Calu3 (cell line): ENCODE results near the gene TTLL8. TPM values are rescaled to one million over a fixed set of nuclear protein-coding genes. Genes with fewer than 3 reads are reported as not detected.

ENCODE experiments used
- BruUV-seq: library from RNA; stranded (reverse); fragments of 400-500 nt; replicated peaks from 2 replicates; lab custom pipeline; 2021; lab: Mats Ljungman, UMichigan
- CTCF ChIA-PET: fragments of 300-600 bp; sonication (Branson Sonifier 250); formaldehyde crosslinking; loops from one replicate; lab custom pipeline; 2022; ENCODE audit warnings: antibody characterized with exemption; lab: Charles Lee
- DNase-seq: peaks from one replicate; pipeline ENCODE4 v3.0.0; 2022
- H3K27ac Mint-ChIP-seq: one replicate; pipeline ENCODE4 v1.8.0; 2022; ENCODE audit warnings: mixed read lengths; ENCODE audit not compliant: unreplicated experiment
- H3K27me3 Mint-ChIP-seq: one replicate; pipeline ENCODE4 v1.8.0; 2022; ENCODE audit warnings: mixed read lengths; ENCODE audit not compliant: unreplicated experiment
- H3K36me3 Mint-ChIP-seq: one replicate; pipeline ENCODE4 v1.8.0; 2022; ENCODE audit warnings: mild to moderate bottlenecking, moderate library complexity, mixed read lengths; ENCODE audit not compliant: insufficient read depth, unreplicated experiment
- H3K4me1 Mint-ChIP-seq: one replicate; pipeline ENCODE4 v1.8.0; 2022; ENCODE audit warnings: mild to moderate bottlenecking, low read depth, mixed read lengths; ENCODE audit not compliant: unreplicated experiment
- H3K4me3 Mint-ChIP-seq: one replicate; pipeline ENCODE4 v1.8.0; 2022; ENCODE audit warnings: mild to moderate bottlenecking, low read depth, moderate library complexity, mixed read lengths; ENCODE audit not compliant: unreplicated experiment
- H3K9me3 Mint-ChIP-seq: one replicate; pipeline ENCODE4 v1.8.0; 2022; ENCODE audit warnings: low read depth, mixed read lengths; ENCODE audit not compliant: unreplicated experiment
- CTCF ChIP-seq: fragments of 200-600 bp; IDR thresholded peaks from one replicate; pipeline ENCODE4 v1.8.0; 2022; ENCODE audit warnings: antibody characterized with exemption; ENCODE audit not compliant: unreplicated experiment
- intact Hi-C: fragments of 100-400 bp; cut with micrococcal nuclease; formaldehyde crosslinking; loops from one replicate; pipeline ENCODE4 v1.10.0; 2022; ENCODE audit not compliant: unreplicated experiment
- total RNA-seq: library from RNA; stranded (reverse); gene quantifications from 2 replicates; pipeline ENCODE4 v1.2.3, GENCODE V29; 2022

The TTLL8 gene
- total RNA-seq, 1 experiment from 2014 or later = not detected

GRCh38 chr22:50048061-50048765 lies 9.9 kb downstream of the TTLL8 start:
- peaks cover 4% of the 10 kb centered on the region for H3K9me3 Mint-ChIP-seq
- H3K27me3 Mint-ChIP-seq = peaks cover 78% of the 10 kb centered on the region
- peaks cover 5% of the 10 kb centered on the region for H3K36me3 Mint-ChIP-seq
- H3K4me3 Mint-ChIP-seq = no peak overlapping the region
- CTCF ChIA-PET = interaction anchor here (1.0 kb wide), 1 partner anchor 101 kb away, joined by 3 read pairs; no protein-coding TSS in a partner anchor
- intact Hi-C loops = no loop called here
- BruUV-seq = no TSS peak
- no peak for TF ChIP-seq CTCF
- H3K27ac Mint-ChIP-seq = no peak overlapping the region
- DNase-seq = no peak
- H3K4me1 Mint-ChIP-seq = no peaks in the 10 kb centered on the region

GRCh38 chr22:50047346-50047745 lies 10.8 kb downstream of the TTLL8 start:
- Mint-ChIP-seq H3K4me3 (no peak overlapping the region), H3K27me3 (peaks cover 78% of the 10 kb centered on the region), H3K4me1 (no peaks in the 10 kb centered on the region), H3K36me3 (peaks cover 5% of the 10 kb centered on the region), H3K9me3 (peaks cover 7% of the 10 kb centered on the region), H3K27ac (no peak overlapping the region)
- no peak for DNase-seq
- no TSS peak for BruUV-seq
- intact Hi-C loops = no loop called here
- CTCF ChIA-PET = no interaction called here
- TF ChIP-seq CTCF = no peak

- Mint-ChIP-seq H3K9me3 (peaks cover 7% of the 10 kb centered on the region), H3K4me1 (no peaks in the 10 kb centered on the region), H3K27ac (no peak overlapping the region), H3K36me3 (peaks cover 5% of the 10 kb centered on the region), H3K27me3 (peaks cover 78% of the 10 kb centered on the region), H3K4me3 (no peak overlapping the region)
- CTCF ChIA-PET = no interaction called here
- DNase-seq = no peak
- TF ChIP-seq CTCF = no peak
- intact Hi-C loops = no loop called here
- no TSS peak for BruUV-seq
Measured at GRCh38 chr22:50046481-50047245, 11.4 kb downstream of the TTLL8 start.

GRCh38 chr22:50046019-50046415 lies 12.1 kb downstream of the TTLL8 start:
- TF ChIP-seq CTCF = no peak
- Mint-ChIP-seq H3K36me3 (peaks cover 5% of the 10 kb centered on the region), H3K27me3 (peaks cover 78% of the 10 kb centered on the region), H3K4me3 (no peak overlapping the region), H3K4me1 (no peaks in the 10 kb centered on the region), H3K27ac (no peak overlapping the region), H3K9me3 (peaks cover 7% of the 10 kb centered on the region)
- CTCF ChIA-PET = no interaction called here
- intact Hi-C loops = no loop called here
- no TSS peak for BruUV-seq
- DNase-seq = no peak
